PC-9 (cell line): Measurements from ENCODE around the gene NKAIN2.

Source experiments
- EZH2 ChIP-seq: fragments of 200-600 bp; sonication (generic); IDR thresholded peaks from 2 replicates; pipeline ENCODE4 v1.8.0; 2017; ENCODE audit warnings: antibody characterized with exemption, low read depth
- TF ChIP-seq, protein P1 (sequence below): fragments of 200-600 bp; sonication (generic); conservative IDR thresholded peaks from 2 replicates; pipeline ENCODE4 v1.6.1; 2017; ENCODE audit warnings: mixed run types, antibody characterized with exemption, mild to moderate bottlenecking, moderate library complexity

- TF ChIP-seq, protein P1, sequence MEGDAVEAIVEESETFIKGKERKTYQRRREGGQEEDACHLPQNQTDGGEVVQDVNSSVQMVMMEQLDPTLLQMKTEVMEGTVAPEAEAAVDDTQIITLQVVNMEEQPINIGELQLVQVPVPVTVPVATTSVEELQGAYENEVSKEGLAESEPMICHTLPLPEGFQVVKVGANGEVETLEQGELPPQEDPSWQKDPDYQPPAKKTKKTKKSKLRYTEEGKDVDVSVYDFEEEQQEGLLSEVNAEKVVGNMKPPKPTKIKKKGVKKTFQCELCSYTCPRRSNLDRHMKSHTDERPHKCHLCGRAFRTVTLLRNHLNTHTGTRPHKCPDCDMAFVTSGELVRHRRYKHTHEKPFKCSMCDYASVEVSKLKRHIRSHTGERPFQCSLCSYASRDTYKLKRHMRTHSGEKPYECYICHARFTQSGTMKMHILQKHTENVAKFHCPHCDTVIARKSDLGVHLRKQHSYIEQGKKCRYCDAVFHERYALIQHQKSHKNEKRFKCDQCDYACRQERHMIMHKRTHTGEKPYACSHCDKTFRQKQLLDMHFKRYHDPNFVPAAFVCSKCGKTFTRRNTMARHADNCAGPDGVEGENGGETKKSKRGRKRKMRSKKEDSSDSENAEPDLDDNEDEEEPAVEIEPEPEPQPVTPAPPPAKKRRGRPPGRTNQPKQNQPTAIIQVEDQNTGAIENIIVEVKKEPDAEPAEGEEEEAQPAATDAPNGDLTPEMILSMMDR = no peak
- peak; percentile 76; the same call in 1 of the 2 replicates for TF ChIP-seq EZH2
Observed at GRCh38 chr6:123804014-123804786, 535 bp downstream of the NKAIN2 start.
